ENCODE data around the gene TMEM178A. TPM values are rescaled to one million over a fixed set of nuclear protein-coding genes. Genes with fewer than 3 reads are reported as not detected.
A peak's percentile ranks its signal among the peaks of the same experiment; 100 is the strongest.

Gene TMEM178A
- total RNA-seq, 2 donors from 2014 or later: 5.4 to 6.5 TPM

DNA sequence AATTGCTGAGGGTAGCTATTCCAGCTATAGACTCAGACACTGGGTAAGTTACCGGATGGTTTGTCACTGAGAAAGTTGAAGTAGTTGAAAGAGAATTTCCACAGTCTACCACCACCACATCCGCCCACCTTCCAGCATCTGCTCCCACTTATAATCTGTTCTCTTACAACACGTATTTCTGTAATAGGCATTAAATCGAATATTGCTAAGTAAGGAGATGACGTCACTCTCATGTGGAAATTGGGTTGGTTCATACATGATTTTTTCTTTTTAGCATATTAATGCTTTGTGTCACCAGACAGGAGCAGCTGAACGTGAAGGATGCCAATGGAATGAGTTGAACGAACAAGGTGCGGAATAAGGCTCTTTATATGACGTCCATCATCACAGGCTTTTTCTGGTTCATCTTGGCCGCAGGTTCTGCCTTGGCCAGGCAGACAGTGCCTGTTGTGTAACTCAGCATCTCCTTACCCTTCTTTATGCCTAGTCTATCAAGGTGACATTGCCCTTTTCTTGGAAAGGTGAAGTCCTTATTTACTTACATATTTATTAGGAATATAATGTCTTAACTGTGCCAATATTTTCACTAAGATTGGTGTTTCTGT lies 67.5 kb downstream of the TMEM178A start:
- TF ChIP-seq, protein P1, sequence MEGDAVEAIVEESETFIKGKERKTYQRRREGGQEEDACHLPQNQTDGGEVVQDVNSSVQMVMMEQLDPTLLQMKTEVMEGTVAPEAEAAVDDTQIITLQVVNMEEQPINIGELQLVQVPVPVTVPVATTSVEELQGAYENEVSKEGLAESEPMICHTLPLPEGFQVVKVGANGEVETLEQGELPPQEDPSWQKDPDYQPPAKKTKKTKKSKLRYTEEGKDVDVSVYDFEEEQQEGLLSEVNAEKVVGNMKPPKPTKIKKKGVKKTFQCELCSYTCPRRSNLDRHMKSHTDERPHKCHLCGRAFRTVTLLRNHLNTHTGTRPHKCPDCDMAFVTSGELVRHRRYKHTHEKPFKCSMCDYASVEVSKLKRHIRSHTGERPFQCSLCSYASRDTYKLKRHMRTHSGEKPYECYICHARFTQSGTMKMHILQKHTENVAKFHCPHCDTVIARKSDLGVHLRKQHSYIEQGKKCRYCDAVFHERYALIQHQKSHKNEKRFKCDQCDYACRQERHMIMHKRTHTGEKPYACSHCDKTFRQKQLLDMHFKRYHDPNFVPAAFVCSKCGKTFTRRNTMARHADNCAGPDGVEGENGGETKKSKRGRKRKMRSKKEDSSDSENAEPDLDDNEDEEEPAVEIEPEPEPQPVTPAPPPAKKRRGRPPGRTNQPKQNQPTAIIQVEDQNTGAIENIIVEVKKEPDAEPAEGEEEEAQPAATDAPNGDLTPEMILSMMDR (IDR thresholded peaks at IDR 0.05): no peak
- no peak for ATAC-seq (ENCODE audit: insufficient number of reproducible peaks, low FRiP score, low read depth)
- no peak for DNase-seq (ENCODE audit: low spot score)
- Histone ChIP-seq H3K4me3 (no peak overlapping the region), H3K27me3 (replicated peaks; ENCODE audit: insufficient read depth) (no peaks in the 10 kb centered on the region), H3K36me3 (no peaks in the 10 kb centered on the region), H3K9me3 (no peaks in the 10 kb centered on the region), H3K27ac (no peak overlapping the region), H3K4me1 (ENCODE audit: control insufficient read depth in 1 of 2, low read depth in 2 of 2) (peaks cover 10 to 63% of the 10 kb centered on the region in 2 donors)

DNA sequence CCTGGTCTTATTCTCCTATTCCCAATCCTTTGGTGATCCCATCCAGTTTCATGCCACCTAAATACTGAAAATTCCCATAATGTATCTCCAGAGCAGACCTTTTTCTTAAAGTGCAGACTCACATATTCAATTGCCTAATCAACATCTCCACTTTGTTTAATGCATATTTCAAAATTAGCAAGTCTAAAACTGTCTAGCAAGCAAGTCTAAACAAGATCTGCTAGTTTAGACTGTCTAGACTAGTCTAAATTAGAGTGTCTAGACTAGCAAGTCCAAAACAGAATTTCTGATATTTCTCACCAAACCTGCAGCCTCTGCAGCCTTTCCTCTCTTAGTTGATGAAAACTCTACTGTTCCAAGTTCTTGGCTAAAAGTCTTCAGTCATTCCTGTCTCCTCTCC lies 68.7 kb downstream of the TMEM178A start:
- Histone ChIP-seq H3K4me3 (peak overlapping the region; percentile 66), H3K36me3 (no peaks in the 10 kb centered on the region), H3K9me3 (no peaks in the 10 kb centered on the region), H3K4me1 (ENCODE audit: control insufficient read depth in 1 of 2, low read depth in 2 of 2) (peaks cover 10 to 70% of the 10 kb centered on the region in 2 donors), H3K27me3 (replicated peaks; ENCODE audit: insufficient read depth) (no peaks in the 10 kb centered on the region), H3K27ac (peak overlapping the region; percentile 88 to 97)
- TF ChIP-seq, protein P1 (IDR thresholded peaks at IDR 0.05): no peak
- no peak for DNase-seq (ENCODE audit: low spot score)
- no peak for ATAC-seq (ENCODE audit: insufficient number of reproducible peaks, low FRiP score, low read depth)

DNA sequence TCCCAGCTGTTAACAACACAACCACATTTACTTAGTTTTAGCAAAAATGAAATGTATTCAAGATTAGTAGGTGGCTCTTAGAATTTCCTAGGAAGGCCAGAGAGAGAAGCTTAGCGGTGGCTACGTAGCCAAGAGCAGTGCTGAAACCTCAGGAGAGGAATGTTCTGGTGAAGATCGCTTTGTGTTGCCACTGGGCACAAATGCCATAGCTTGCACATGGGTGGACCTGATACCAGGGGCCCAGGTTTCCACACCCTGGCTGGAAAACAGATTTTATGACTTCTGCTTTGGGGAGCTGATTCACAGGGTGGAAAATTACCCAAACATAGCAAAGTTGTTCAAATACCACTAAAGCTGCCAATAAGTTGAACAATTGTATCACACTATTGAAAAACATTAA lies 69.9 kb downstream of the TMEM178A start:
- Histone ChIP-seq H3K27me3 (replicated peaks; ENCODE audit: insufficient read depth) (no peaks in the 10 kb centered on the region), H3K36me3 (no peaks in the 10 kb centered on the region), H3K4me1 (ENCODE audit: control insufficient read depth in 1 of 2, low read depth in 2 of 2) (peaks cover 10 to 70% of the 10 kb centered on the region in 2 donors), H3K27ac (peak overlapping the region; percentile 88 to 97), H3K9me3 (no peaks in the 10 kb centered on the region), H3K4me3 (peak overlapping the region; percentile 66)
- DNase-seq (ENCODE audit: low spot score): no peak
- ATAC-seq (ENCODE audit: insufficient number of reproducible peaks, low FRiP score, low read depth): peak; percentile 36
- TF ChIP-seq, protein P1 (IDR thresholded peaks at IDR 0.05): no peak

DNA sequence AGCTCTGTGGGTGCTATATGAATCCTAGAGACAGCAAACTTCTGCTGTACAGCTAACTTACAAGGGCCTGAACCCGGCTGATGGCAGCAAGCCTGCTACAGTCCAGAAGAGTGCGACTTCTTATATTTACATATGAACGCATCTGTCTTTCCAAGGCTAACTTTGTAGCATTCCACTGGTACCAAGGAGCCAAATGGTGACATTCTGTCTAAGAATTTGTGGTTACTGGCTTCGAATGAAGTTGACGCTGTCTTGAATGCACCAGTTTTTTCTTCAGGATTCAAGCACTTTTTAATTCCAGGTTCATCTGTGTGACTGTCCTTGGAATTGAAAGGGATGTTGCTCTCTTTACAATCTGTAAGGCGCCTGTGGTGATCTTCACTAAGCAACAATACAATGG lies 70.9 kb downstream of the TMEM178A start:
- H3K36me3 ChIP-seq: no peaks in the 10 kb centered on the region
- peaks cover 10 to 66% of the 10 kb centered on the region in 2 donors for H3K4me1 ChIP-seq (ENCODE audit: control insufficient read depth in 1 of 2, low read depth in 2 of 2)
- TF ChIP-seq, protein P1 (IDR thresholded peaks at IDR 0.05): no peak
- ATAC-seq (ENCODE audit: insufficient number of reproducible peaks, low FRiP score, low read depth) (peak; percentile 45), DNase-seq (ENCODE audit: low spot score) (no peak)
- no peaks in the 10 kb centered on the region for H3K27me3 ChIP-seq (replicated peaks; ENCODE audit: insufficient read depth)
- no peaks in the 10 kb centered on the region for H3K9me3 ChIP-seq
- H3K27ac ChIP-seq: peak overlapping the region; percentile 88 to 97
- peak overlapping the region; percentile 66 for H3K4me3 ChIP-seq

DNA sequence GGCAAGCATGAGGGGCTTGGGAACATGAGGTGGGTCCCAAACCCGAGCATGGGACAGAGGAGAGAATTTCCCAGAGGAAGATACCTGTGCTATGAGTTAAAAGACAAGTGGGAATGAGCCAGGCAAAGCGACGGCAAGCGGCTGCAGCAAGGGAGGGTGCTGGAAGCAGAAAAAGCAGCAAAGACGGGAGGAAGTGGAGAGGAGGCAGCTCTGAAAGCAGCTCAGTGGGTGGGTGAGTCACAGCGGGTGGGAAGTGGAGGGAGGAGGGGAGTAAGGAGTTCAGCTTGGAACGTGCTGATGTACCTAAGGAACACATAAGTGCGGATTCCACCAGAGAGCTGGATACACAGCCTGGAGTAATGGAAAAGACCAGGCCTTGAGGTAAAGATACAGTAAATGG lies 71.9 kb downstream of the TMEM178A start:
- H3K27ac ChIP-seq: peak overlapping the region; percentile 88 to 97
- H3K4me1 ChIP-seq (ENCODE audit: control insufficient read depth in 1 of 2, low read depth in 2 of 2): peaks cover 10 to 56% of the 10 kb centered on the region in 2 donors
- no peaks in the 10 kb centered on the region for H3K36me3 ChIP-seq
- peak; percentile 56 for DNase-seq (ENCODE audit: low spot score)
- peak overlapping the region; percentile 66 for H3K4me3 ChIP-seq
- TF ChIP-seq, protein P1 (IDR thresholded peaks at IDR 0.05): no peak
- no peaks in the 10 kb centered on the region for H3K9me3 ChIP-seq
- ATAC-seq (ENCODE audit: insufficient number of reproducible peaks, low FRiP score, low read depth): peak; percentile 43
- H3K27me3 ChIP-seq (replicated peaks; ENCODE audit: insufficient read depth): no peaks in the 10 kb centered on the region

Measured in thoracic aorta (tissue), 2 donors.